Body of pancreas (tissue), 4 donors: ENCODE results near the gene EFR3B. TPM values are rescaled to one million over a fixed set of nuclear protein-coding genes. Genes with fewer than 3 reads are reported as not detected.

Source experiments
- ATAC-seq: fragments of 150-250 bp; one replicate; pipeline ENCODE4 v1.9.1; 2016
- DNase-seq, 4 donors: peaks; one replicate each; pipeline ENCODE4 v3.0.0-alpha.2; 2019
- H3K27ac ChIP-seq, 4 donors: fragments of 200-600 bp; sonication (generic); 1 replicate in 3 of 4; 2 replicates in 1 of 4; pipeline versions ENCODE4 v1.5.1 to v1.6.1; 2016 to 2019; ENCODE audit warnings: mild to moderate bottlenecking in 1 of 4, mixed read lengths in 1 of 4, moderate library complexity in 1 of 4
- H3K27me3 ChIP-seq, 2 donors: fragments of 200-600 bp; sonication (generic); one replicate each; pipeline ENCODE4 v1.6.0; 2016; ENCODE audit warnings: mild to moderate bottlenecking in 1 of 2
- H3K36me3 ChIP-seq, 2 donors: fragments of 200-600 bp; sonication (generic); replicated peaks in 1 of 2; 2 replicates each; pipeline ENCODE4 v1.5.1; 2016; ENCODE audit warnings: low read depth in 2 of 2; ENCODE audit not compliant: insufficient read depth in 1 of 2
- H3K4me1 ChIP-seq: fragments of 200-600 bp; sonication (generic); one replicate; pipeline ENCODE4 v1.6.0; 2016
- H3K4me3 ChIP-seq, 2 donors: fragments of 200-600 bp; sonication (generic); 1 replicate in 1 of 2; 2 replicates in 1 of 2; pipeline ENCODE4 v1.5.1; 2016 to 2019
- H3K9me3 ChIP-seq, 3 donors: fragments of 200-600 bp; sonication (generic); 1 replicate in 2 of 3; 2 replicates in 1 of 3; pipeline ENCODE4 v1.5.1; 2016
- CTCF ChIP-seq, 7 experiments: fragments of 450-650 bp in 4 of 7; fragments of 200-600 bp in 3 of 7; sonication (generic) in 3 of 7; IDR thresholded peaks; one replicate each; pipeline ENCODE4 v1.5.1; 2016 to 2019; ENCODE audit warnings: antibody characterized with exemption in 7 of 7
- POLR2A ChIP-seq, 3 donors: fragments of 450-650 bp; IDR thresholded peaks; one replicate each; pipeline ENCODE4 v1.6.1; 2016; ENCODE audit warnings: antibody characterized with exemption in 3 of 3, mild to moderate bottlenecking in 2 of 3
- WGBS, 2 donors: methylation state at CpG; one replicate each; pipeline ENCODE4 v1.1.5; 2017; 5-methylcytosine and 5-hydroxymethylcytosine counted together
- intact Hi-C: fragments of 100-400 bp; cut with DNase I; formaldehyde crosslinking; loops from one replicate; pipeline ENCODE4 v1.15.1; 2023
- total RNA-seq, 2 donors: library from RNA; depleted of rRNA; stranded (reverse); fragments of >200 nt; gene quantifications; one replicate each; pipeline ENCODE4 v1.1.0, GENCODE V29; 2016

Gene EFR3B
- total RNA-seq, 2 donors from 2014 or later, result under 0.01 to 0.52 TPM

- intact Hi-C loops, result no loop called here
- WGBS, 2 donors, result 39 to 51% methylated on average over 5 of the region's 5 CpGs
Measured at GRCh38 chr2:25198576-25198975, 156.7 kb downstream of the EFR3B start.

GRCh38 chr2:25201265-25201664 lies 159.4 kb downstream of the EFR3B start:
- ATAC-seq (no peak), DNase-seq (no peak)
- H3K9me3 ChIP-seq, result no peaks in the 10 kb centered on the region
- TF ChIP-seq CTCF (IDR thresholded peaks at IDR 0.05), result no peak
- intact Hi-C loops, result no loop called here
- H3K27me3 ChIP-seq, result no peaks in the 10 kb centered on the region
- H3K4me1 ChIP-seq, result peaks cover 17% of the 10 kb centered on the region
- 66 to 71% methylated on average over 5 to 6 of the region's 6 CpGs for WGBS, 2 donors
- H3K4me3 ChIP-seq, result no peak overlapping the region
- H3K27ac ChIP-seq, result no peak overlapping the region
- H3K36me3 ChIP-seq, result no peaks in the 10 kb centered on the region

More at GRCh38 chr2:25198576-25198975, 156.7 kb downstream of the EFR3B start:
- Histone ChIP-seq H3K9me3 (no peaks in the 10 kb centered on the region), H3K27me3 (no peaks in the 10 kb centered on the region), H3K4me3 (no peak overlapping the region), H3K36me3 (no peaks in the 10 kb centered on the region), H3K4me1 (peaks cover 36% of the 10 kb centered on the region), H3K27ac (peak overlapping the region in 3 of 4 donors; percentile 55 to 75 (median 73))
- DNase-seq, result no peak
- no peak for TF ChIP-seq POLR2A (IDR thresholded peaks at IDR 0.05)
- no peak for ATAC-seq

GRCh38 chr2:25201794-25202193 lies 159.9 kb downstream of the EFR3B start:
- Histone ChIP-seq H3K9me3 (no peaks in the 10 kb centered on the region), H3K36me3 (no peaks in the 10 kb centered on the region), H3K27ac (no peak overlapping the region), H3K4me3 (no peak overlapping the region), H3K27me3 (no peaks in the 10 kb centered on the region), H3K4me1 (peaks cover 12% of the 10 kb centered on the region)
- no peak for DNase-seq
- intact Hi-C loops, result no loop called here
- WGBS, 2 donors, result 90 to 97% methylated on average over 5 to 7 of the region's 7 CpGs
- TF ChIP-seq POLR2A (IDR thresholded peaks at IDR 0.05), result no peak
- no peak for ATAC-seq

- no peaks in the 10 kb centered on the region for H3K27me3 ChIP-seq
- ATAC-seq, result no peak
Measured at GRCh38 chr2:25202275-25202674, 160.4 kb downstream of the EFR3B start.

GRCh38 chr2:25204190-25204838 lies 162.4 kb downstream of the EFR3B start:
- DNase-seq, result no peak
- H3K4me3 ChIP-seq, result no peak overlapping the region
- intact Hi-C loops, result no loop called here

More at GRCh38 chr2:25202275-25202674, 160.4 kb downstream of the EFR3B start:
- Histone ChIP-seq H3K36me3 (no peaks in the 10 kb centered on the region), H3K4me1 (peaks cover 9% of the 10 kb centered on the region), H3K27ac (no peak overlapping the region), H3K4me3 (no peak overlapping the region), H3K9me3 (no peaks in the 10 kb centered on the region)
- intact Hi-C loops, result no loop called here
- no peak for DNase-seq
- 72 to 86% methylated on average over 11 of the region's 11 CpGs for WGBS, 2 donors
- TF ChIP-seq CTCF (IDR thresholded peaks at IDR 0.05) (no peak), POLR2A (IDR thresholded peaks at IDR 0.05) (no peak)

More at GRCh38 chr2:25204190-25204838, 162.4 kb downstream of the EFR3B start:
- no peak for TF ChIP-seq CTCF (IDR thresholded peaks at IDR 0.05)
- no peak for TF ChIP-seq POLR2A (IDR thresholded peaks at IDR 0.05)
- Histone ChIP-seq H3K4me1 (peaks cover 1% of the 10 kb centered on the region), H3K27ac (no peak overlapping the region), H3K9me3 (no peaks in the 10 kb centered on the region), H3K36me3 (no peaks in the 10 kb centered on the region), H3K27me3 (no peaks in the 10 kb centered on the region)
- ATAC-seq, result no peak
- 52% methylated on average over 30 to 59 of the region's 59 CpGs for WGBS, 2 donors
